Measurements from ENCODE around the gene LONP1.

LONP1 gene

GRCh38 chr19:5690125-5690954 is 29.6 kb downstream of the LONP1 start, which contains the start of gene RPL36 (continued):
- TF ChIP-seq, protein P1, sequence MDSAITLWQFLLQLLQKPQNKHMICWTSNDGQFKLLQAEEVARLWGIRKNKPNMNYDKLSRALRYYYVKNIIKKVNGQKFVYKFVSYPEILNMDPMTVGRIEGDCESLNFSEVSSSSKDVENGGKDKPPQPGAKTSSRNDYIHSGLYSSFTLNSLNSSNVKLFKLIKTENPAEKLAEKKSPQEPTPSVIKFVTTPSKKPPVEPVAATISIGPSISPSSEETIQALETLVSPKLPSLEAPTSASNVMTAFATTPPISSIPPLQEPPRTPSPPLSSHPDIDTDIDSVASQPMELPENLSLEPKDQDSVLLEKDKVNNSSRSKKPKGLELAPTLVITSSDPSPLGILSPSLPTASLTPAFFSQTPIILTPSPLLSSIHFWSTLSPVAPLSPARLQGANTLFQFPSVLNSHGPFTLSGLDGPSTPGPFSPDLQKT (IDR thresholded peaks at IDR 0.05; ENCODE audit: borderline replicate concordance, low read depth, low read length) = no peak
- TF ChIP-seq ZEB2 (tag by site-specific recombination; IDR thresholded peaks at IDR 0.05) = peak; percentile 90
- TF ChIP-seq OVOL3 (tag by site-specific recombination; IDR thresholded peaks at IDR 0.05) = 0 out of 2 replicates have a peak, but pooled peaks have one; percentile 20
- TF ChIP-seq KLF9 (tag by site-specific recombination; IDR thresholded peaks at IDR 0.05; ENCODE audit: low read depth) = peak; percentile 68
- TF ChIP-seq ZSCAN16 (tag by site-specific recombination; IDR thresholded peaks at IDR 0.05) = 0 out of 2 replicates have a peak, but pooled peaks have one; percentile 52
- peak; percentile 34; the same call in 1 of the 2 replicates for TF ChIP-seq SP2 (tag by site-specific recombination; IDR thresholded peaks at IDR 0.05)
- no peak for TF ChIP-seq ZNF214 (tag by site-specific recombination; IDR thresholded peaks at IDR 0.05; ENCODE audit: borderline replicate concordance)
- peak; percentile 91; the same call in 1 of the 2 replicates for TF ChIP-seq ZNF501 (tag by site-specific recombination; IDR thresholded peaks at IDR 0.05)
- TF ChIP-seq, protein P2, sequence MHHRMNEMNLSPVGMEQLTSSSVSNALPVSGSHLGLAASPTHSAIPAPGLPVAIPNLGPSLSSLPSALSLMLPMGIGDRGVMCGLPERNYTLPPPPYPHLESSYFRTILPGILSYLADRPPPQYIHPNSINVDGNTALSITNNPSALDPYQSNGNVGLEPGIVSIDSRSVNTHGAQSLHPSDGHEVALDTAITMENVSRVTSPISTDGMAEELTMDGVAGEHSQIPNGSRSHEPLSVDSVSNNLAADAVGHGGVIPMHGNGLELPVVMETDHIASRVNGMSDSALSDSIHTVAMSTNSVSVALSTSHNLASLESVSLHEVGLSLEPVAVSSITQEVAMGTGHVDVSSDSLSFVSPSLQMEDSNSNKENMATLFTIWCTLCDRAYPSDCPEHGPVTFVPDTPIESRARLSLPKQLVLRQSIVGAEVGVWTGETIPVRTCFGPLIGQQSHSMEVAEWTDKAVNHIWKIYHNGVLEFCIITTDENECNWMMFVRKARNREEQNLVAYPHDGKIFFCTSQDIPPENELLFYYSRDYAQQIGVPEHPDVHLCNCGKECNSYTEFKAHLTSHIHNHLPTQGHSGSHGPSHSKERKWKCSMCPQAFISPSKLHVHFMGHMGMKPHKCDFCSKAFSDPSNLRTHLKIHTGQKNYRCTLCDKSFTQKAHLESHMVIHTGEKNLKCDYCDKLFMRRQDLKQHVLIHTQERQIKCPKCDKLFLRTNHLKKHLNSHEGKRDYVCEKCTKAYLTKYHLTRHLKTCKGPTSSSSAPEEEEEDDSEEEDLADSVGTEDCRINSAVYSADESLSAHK (tag by site-specific recombination; IDR thresholded peaks at IDR 0.05) = 0 out of 2 replicates have a peak, but pooled peaks have one; percentile 25
- TF ChIP-seq ZNF426 (tag by site-specific recombination; IDR thresholded peaks at IDR 0.05) = no peak
- TF ChIP-seq ZSCAN5A (tag by site-specific recombination; IDR thresholded peaks at IDR 0.05) = peak; percentile 33; the same call in 1 of the 2 replicates
- TF ChIP-seq ZNF133 (tag by site-specific recombination; IDR thresholded peaks at IDR 0.05) = no peak
- no peak for TF ChIP-seq ZNF837 (tag by site-specific recombination; IDR thresholded peaks at IDR 0.05)
- TF ChIP-seq ZNF16 (tag by site-specific recombination; IDR thresholded peaks at IDR 0.05; ENCODE audit: low read depth) = no peak
- TF ChIP-seq ZNF571 (tag by site-specific recombination; IDR thresholded peaks at IDR 0.05) = no peak
- peak; percentile 54; the same call in 1 of the 2 replicates for TF ChIP-seq ZNF704 (tag by site-specific recombination; IDR thresholded peaks at IDR 0.05)
- no peak for TF ChIP-seq ZNF202 (tag by site-specific recombination; IDR thresholded peaks at IDR 0.05; ENCODE audit: borderline replicate concordance)
- no peak for TF ChIP-seq WT1 (tag by site-specific recombination; IDR thresholded peaks at IDR 0.05)
- TF ChIP-seq, protein P3, sequence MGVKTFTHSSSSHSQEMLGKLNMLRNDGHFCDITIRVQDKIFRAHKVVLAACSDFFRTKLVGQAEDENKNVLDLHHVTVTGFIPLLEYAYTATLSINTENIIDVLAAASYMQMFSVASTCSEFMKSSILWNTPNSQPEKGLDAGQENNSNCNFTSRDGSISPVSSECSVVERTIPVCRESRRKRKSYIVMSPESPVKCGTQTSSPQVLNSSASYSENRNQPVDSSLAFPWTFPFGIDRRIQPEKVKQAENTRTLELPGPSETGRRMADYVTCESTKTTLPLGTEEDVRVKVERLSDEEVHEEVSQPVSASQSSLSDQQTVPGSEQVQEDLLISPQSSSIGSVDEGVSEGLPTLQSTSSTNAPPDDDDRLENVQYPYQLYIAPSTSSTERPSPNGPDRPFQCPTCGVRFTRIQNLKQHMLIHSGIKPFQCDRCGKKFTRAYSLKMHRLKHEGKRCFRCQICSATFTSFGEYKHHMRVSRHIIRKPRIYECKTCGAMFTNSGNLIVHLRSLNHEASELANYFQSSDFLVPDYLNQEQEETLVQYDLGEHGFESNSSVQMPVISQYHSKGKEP (tag by site-specific recombination; IDR thresholded peaks at IDR 0.05) = 0 out of 2 replicates have a peak, but pooled peaks have one; percentile 16
- TF ChIP-seq HOXD13 (CRISPR knock-in tag; IDR thresholded peaks at IDR 0.05; ENCODE audit: borderline replicate concordance) = no peak
- peak; percentile 68; the same call in 1 of the 2 replicates for TF ChIP-seq YY2 (tag by site-specific recombination; IDR thresholded peaks at IDR 0.05)
- TF ChIP-seq ZNF530 (tag by site-specific recombination; IDR thresholded peaks at IDR 0.05; ENCODE audit: low read depth) = no peak
- TF ChIP-seq ZNF24 (tag by site-specific recombination; IDR thresholded peaks at IDR 0.05) = peak; percentile 58
- TF ChIP-seq ZNF660 (tag by site-specific recombination; IDR thresholded peaks at IDR 0.05) = peak; percentile 95
- no peak for TF ChIP-seq ZNF658 (tag by site-specific recombination; IDR thresholded peaks at IDR 0.05)
- TF ChIP-seq ZNF416 (tag by site-specific recombination; IDR thresholded peaks at IDR 0.05) = no peak
- peak; percentile 72 for TF ChIP-seq ZBTB17 (tag by site-specific recombination; IDR thresholded peaks at IDR 0.05)
- TF ChIP-seq ZNF645 (tag by site-specific recombination; IDR thresholded peaks at IDR 0.05) = peak; percentile 61; the same call in 1 of the 2 replicates
- no peak for TF ChIP-seq ZNF350 (tag by site-specific recombination; IDR thresholded peaks at IDR 0.05)
- TF ChIP-seq ZNF843 (tag by site-specific recombination; IDR thresholded peaks at IDR 0.05) = peak; percentile 81
- TF ChIP-seq KLF1 (tag by site-specific recombination; IDR thresholded peaks at IDR 0.05) = peak; percentile 35
- peak; percentile 12 for TF ChIP-seq ZNF623 (tag by site-specific recombination; IDR thresholded peaks at IDR 0.05)
